Stimulated activated CD8-positive, alpha-beta memory T cell treated with anti-CD3 and anti-CD28 coated beads, Interleukin-4, amount 100 ng/mL, for 4 hours (primary cell): Measurements from ENCODE around the gene GPT2.

Experiments
- DNase-seq, 2 donors: peaks; one replicate each; pipeline ENCODE4 v3.0.0-alpha.2; 2020; ENCODE audit warnings: low read depth in 2 of 2, low spot score in 1 of 2

The GPT2 gene

GRCh38 chr16:46962629-46963028, 78.5 kb downstream of the GPT2 start:
- DNase-seq, result no peak

- DNase-seq, result no peak
Observed at GRCh38 chr16:46968063-46968435, 83.9 kb downstream of the GPT2 start.

- DNase-seq, result no peak
Observed at GRCh38 chr16:46970089-46970488, 85.9 kb downstream of the GPT2 start.

- no peak for DNase-seq
Observed at GRCh38 chr16:46971271-46971670, 87.1 kb downstream of the GPT2 start.

DNA sequence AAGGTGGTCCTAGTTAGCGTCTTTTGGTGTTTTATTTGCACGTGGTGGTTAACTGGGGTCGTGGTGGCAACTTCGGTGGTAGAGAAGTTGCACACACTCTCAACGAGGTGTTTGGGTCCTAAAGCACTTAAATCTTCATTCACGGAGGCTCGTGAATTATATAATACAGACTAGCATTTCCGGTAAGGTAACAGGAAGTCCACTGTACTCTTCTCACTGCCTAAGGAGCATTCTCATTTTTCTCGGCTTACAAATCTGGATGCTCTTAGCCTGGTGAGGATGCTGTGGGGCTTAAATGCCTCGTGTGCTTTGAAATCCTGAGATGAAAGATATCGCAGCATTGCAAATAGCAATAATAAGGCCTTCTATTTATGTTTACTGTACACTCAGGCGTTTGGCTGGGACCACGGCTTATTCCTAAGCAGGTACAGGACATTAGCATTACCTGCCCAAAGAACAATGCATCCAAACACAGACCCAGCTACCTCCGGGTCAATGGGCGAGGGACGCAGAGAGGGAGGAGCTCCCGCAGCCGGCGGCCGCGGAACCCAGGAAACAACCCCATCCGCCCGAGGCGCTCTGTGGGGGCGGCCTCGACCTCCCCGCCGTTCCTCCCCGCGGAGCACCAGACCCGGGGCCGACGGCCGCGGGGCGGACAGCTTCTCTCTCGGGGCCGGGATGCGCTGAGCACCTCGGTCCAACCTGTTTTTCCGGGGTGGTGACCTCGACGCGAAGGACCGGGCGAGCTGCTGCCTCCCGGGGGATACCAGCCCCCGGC, 88.5 kb downstream of the GPT2 start:
- peak in 1 of 2 donors; percentile 12 for DNase-seq

- DNase-seq, result peak; percentile 82 to 85
Observed at GRCh38 chr16:46973207-46973995, 89.2 kb downstream of the GPT2 start, which contains the start of gene DNAJA2. Gene DNAJA2, minus strand, starts transcription at chr16:46973674. Its CDS starts 102 bp downstream, at chr16:46973572.

DNA sequence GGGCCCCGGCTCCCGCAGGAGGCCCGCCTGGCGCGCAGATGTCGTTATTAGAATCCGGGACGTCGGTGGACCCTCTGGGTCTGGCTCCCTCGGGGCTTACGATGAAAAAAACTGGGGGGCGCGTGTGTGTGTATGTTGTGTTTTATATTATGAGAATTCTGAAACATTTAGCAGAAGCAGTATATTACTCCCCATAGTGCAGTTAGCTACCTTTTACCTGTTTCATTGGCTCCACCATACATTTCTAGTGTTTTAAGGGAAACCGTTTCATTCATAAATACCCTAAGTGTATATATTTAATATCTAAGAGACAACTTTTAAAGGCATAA, 89.8 kb downstream of the GPT2 start:
- no peak for DNase-seq

DNA sequence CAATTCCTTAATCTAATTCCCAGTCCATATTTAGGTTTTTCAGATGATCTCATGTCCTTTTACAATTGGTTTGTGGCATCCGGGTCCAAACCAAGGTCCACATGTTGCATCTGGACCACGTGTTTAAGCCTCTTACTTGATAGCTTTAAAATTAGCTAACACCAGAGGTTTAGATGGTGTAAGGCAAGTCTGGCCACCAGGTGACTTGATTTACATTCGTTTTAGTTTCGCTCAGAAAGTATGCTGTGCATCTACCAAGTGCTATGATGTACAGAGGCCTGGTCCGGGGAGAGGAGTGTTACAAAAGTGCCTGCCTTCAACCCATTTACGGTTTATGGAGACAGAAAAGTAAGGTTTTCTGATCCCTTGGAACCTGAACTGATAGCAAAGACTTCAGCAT, 90.2 kb downstream of the GPT2 start:
- no peak for DNase-seq

GRCh38 chr16:46975165-46975564, 91.0 kb downstream of the GPT2 start:
- DNase-seq, result no peak

- no peak for DNase-seq
Observed at GRCh38 chr16:46975908-46976470, 91.8 kb downstream of the GPT2 start.

DNA sequence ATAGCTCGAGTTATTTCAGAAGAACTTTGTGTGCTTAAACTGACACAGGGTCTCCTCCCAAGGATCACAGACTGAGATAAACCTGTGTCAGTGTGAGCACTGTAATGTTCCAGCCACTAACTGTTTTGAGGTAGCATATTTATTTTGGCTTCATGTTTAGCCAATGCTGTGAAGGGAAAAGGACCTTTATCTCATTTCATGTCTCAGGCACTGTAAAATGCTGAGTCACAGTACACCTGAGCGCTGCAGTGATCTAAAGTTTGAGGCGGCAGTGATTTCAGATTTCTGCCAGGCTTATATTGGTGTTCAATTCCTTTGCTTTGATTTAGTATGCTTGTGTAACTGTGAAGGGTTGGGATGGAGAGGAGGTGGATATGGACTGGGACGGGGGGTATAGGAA, 92.4 kb downstream of the GPT2 start:
- DNase-seq, result no peak
